SK-N-SH (cell line): ENCODE data around the gene OPCML.

Source experiments
- CTCF ChIP-seq: fragments of 200-600 bp; sonication (generic); IDR thresholded peaks from 2 replicates; pipeline ENCODE4 v1.6.1; 2017; ENCODE audit warnings: antibody characterized with exemption, mild to moderate bottlenecking, moderate library complexity
- EP300 ChIP-seq, 2 experiments: IDR thresholded peaks; 2 replicates each; pipeline versions ENCODE4 v1.4.0 to v1.6.1; 2012; ENCODE audit warnings: borderline replicate concordance in 1 of 2, low read depth in 1 of 2, low read length in 1 of 2
- GATA2 ChIP-seq: sonication (generic); formaldehyde crosslinking; IDR thresholded peaks from 2 replicates; pipeline ENCODE4 v1.5.0; 2020; ENCODE audit warnings: mild to moderate bottlenecking, missing genetic modification reagents
- MEF2A ChIP-seq: IDR thresholded peaks from 2 replicates; pipeline ENCODE4 v1.4.0; 2012; ENCODE audit warnings: low read depth, borderline replicate concordance
- MXI1 ChIP-seq: IDR thresholded peaks from 2 replicates; pipeline ENCODE4 v1.6.1; 2012; ENCODE audit warnings: mild to moderate bottlenecking, low read depth, low read length, improper control_type of control experiment
- RAD21 ChIP-seq: IDR thresholded peaks from 2 replicates; pipeline ENCODE4 v1.6.1; 2012; ENCODE audit warnings: mild to moderate bottlenecking, low read length
- USF2 ChIP-seq: fragments of 150-350 bp; IDR thresholded peaks from 2 replicates; pipeline ENCODE4 v1.6.1; 2017; ENCODE audit warnings: antibody characterized with exemption, low read length, low read depth, borderline replicate concordance
- YY1 ChIP-seq: IDR thresholded peaks from 2 replicates; pipeline ENCODE4 v1.4.0; 2012; ENCODE audit warnings: low read depth, mild to moderate bottlenecking

GRCh38 chr11:132785878-132786277 is 746.4 kb downstream of the OPCML start:
- TF ChIP-seq USF2, result no peak
- TF ChIP-seq CTCF, result no peak
- no peak for TF ChIP-seq GATA2 (CRISPR knock-in tag)
- TF ChIP-seq EP300 (IDR thresholded peaks at IDR 0.05; ENCODE audit: borderline replicate concordance in 1 of 2, low read depth in 1 of 2, low read length in 1 of 2), result no peak
- no peak for TF ChIP-seq YY1
- TF ChIP-seq MEF2A, result no peak
- no peak for TF ChIP-seq MXI1
- TF ChIP-seq RAD21, result no peak
